ENCODE results near the gene SLC6A18. TPM values are rescaled to one million over a fixed set of nuclear protein-coding genes. Genes with fewer than 3 reads are reported as not detected.

SLC6A18 gene
- total and polyA plus RNA-seq, 4 donors: not detected

GRCh38 chr5:1214163-1214935 is 10.8 kb upstream of the SLC6A18 start:
- no peaks in the 10 kb centered on the region for H3K36me3 ChIP-seq (ENCODE audit: control insufficient read depth, insufficient read depth, low read length)
- no peak overlapping the region for H3K27ac ChIP-seq (ENCODE audit: low read depth, low read length)
- no peaks in the 10 kb centered on the region for H3K27me3 ChIP-seq (ENCODE audit: control insufficient read depth, insufficient read depth, low read length)
- WGBS (ENCODE audit: insufficient coverage): 76% methylated on average over 18 of the region's 22 CpGs
- no peak for DNase-seq (ENCODE audit: low read depth in 4 of 6, low spot score in 6 of 6)
- no peak overlapping the region for H3K4me3 ChIP-seq (ENCODE audit: low read depth, low read length)
- no peaks in the 10 kb centered on the region for H3K4me1 ChIP-seq (ENCODE audit: control insufficient read depth, insufficient read depth, low read length)
- H3K9me3 ChIP-seq (ENCODE audit: control insufficient read depth, insufficient read depth, low read length): no peaks in the 10 kb centered on the region

- Histone ChIP-seq H3K36me3 (ENCODE audit: control insufficient read depth, insufficient read depth, low read length) (no peaks in the 10 kb centered on the region), H3K4me1 (ENCODE audit: control insufficient read depth, insufficient read depth, low read length) (no peaks in the 10 kb centered on the region), H3K9me3 (ENCODE audit: control insufficient read depth, insufficient read depth, low read length) (no peaks in the 10 kb centered on the region), H3K4me3 (ENCODE audit: low read depth, low read length) (no peak overlapping the region), H3K27ac (ENCODE audit: low read depth, low read length) (no peak overlapping the region), H3K27me3 (ENCODE audit: control insufficient read depth, insufficient read depth, low read length) (no peaks in the 10 kb centered on the region)
- no peak for DNase-seq (ENCODE audit: low read depth in 4 of 6, low spot score in 6 of 6)
- 92% methylated on average over 1 of the region's 2 CpGs for WGBS (ENCODE audit: insufficient coverage)
These were observed 10.3 kb upstream of the SLC6A18 start for GRCh38 chr5:1214936-1215220.

- Histone ChIP-seq H3K4me1 (ENCODE audit: control insufficient read depth, insufficient read depth, low read length) (no peaks in the 10 kb centered on the region), H3K4me3 (ENCODE audit: low read depth, low read length) (no peak overlapping the region), H3K9me3 (ENCODE audit: control insufficient read depth, insufficient read depth, low read length) (no peaks in the 10 kb centered on the region), H3K36me3 (ENCODE audit: control insufficient read depth, insufficient read depth, low read length) (no peaks in the 10 kb centered on the region), H3K27me3 (ENCODE audit: control insufficient read depth, insufficient read depth, low read length) (no peaks in the 10 kb centered on the region), H3K27ac (ENCODE audit: low read depth, low read length) (no peak overlapping the region)
- WGBS (ENCODE audit: insufficient coverage): 97% methylated on average over 21 of the region's 23 CpGs
- DNase-seq (ENCODE audit: low read depth in 4 of 6, low spot score in 6 of 6): no peak
These were observed 9.7 kb upstream of the SLC6A18 start for GRCh38 chr5:1215320-1216096.

GRCh38 chr5:1216211-1216917 is 8.8 kb upstream of the SLC6A18 start:
- H3K27ac ChIP-seq (ENCODE audit: low read depth, low read length): no peak overlapping the region
- 94% methylated on average over 38 of the region's 38 CpGs for WGBS (ENCODE audit: insufficient coverage)
- no peaks in the 10 kb centered on the region for H3K9me3 ChIP-seq (ENCODE audit: control insufficient read depth, insufficient read depth, low read length)
- H3K36me3 ChIP-seq (ENCODE audit: control insufficient read depth, insufficient read depth, low read length): no peaks in the 10 kb centered on the region
- no peak for DNase-seq (ENCODE audit: low read depth in 4 of 6, low spot score in 6 of 6)
- H3K27me3 ChIP-seq (ENCODE audit: control insufficient read depth, insufficient read depth, low read length): no peaks in the 10 kb centered on the region
- no peak overlapping the region for H3K4me3 ChIP-seq (ENCODE audit: low read depth, low read length)
- no peaks in the 10 kb centered on the region for H3K4me1 ChIP-seq (ENCODE audit: control insufficient read depth, insufficient read depth, low read length)

- no peaks in the 10 kb centered on the region for H3K36me3 ChIP-seq (ENCODE audit: control insufficient read depth, insufficient read depth, low read length)
- no peak for DNase-seq (ENCODE audit: low read depth in 4 of 6, low spot score in 6 of 6)
- 96% methylated on average over 9 of the region's 18 CpGs for WGBS (ENCODE audit: insufficient coverage)
- no peaks in the 10 kb centered on the region for H3K9me3 ChIP-seq (ENCODE audit: control insufficient read depth, insufficient read depth, low read length)
- H3K27ac ChIP-seq (ENCODE audit: low read depth, low read length): no peak overlapping the region
- no peaks in the 10 kb centered on the region for H3K27me3 ChIP-seq (ENCODE audit: control insufficient read depth, insufficient read depth, low read length)
- no peaks in the 10 kb centered on the region for H3K4me1 ChIP-seq (ENCODE audit: control insufficient read depth, insufficient read depth, low read length)
- no peak overlapping the region for H3K4me3 ChIP-seq (ENCODE audit: low read depth, low read length)
These were observed 8.3 kb upstream of the SLC6A18 start for GRCh38 chr5:1216918-1217295.

- no peaks in the 10 kb centered on the region for H3K4me1 ChIP-seq (ENCODE audit: control insufficient read depth, insufficient read depth, low read length)
- H3K27me3 ChIP-seq (ENCODE audit: control insufficient read depth, insufficient read depth, low read length): no peaks in the 10 kb centered on the region
- H3K9me3 ChIP-seq (ENCODE audit: control insufficient read depth, insufficient read depth, low read length): no peaks in the 10 kb centered on the region
- no peaks in the 10 kb centered on the region for H3K36me3 ChIP-seq (ENCODE audit: control insufficient read depth, insufficient read depth, low read length)
- DNase-seq (ENCODE audit: low read depth in 4 of 6, low spot score in 6 of 6): no peak
- no peak overlapping the region for H3K27ac ChIP-seq (ENCODE audit: low read depth, low read length)
- 62% methylated on average over 21 of the region's 24 CpGs for WGBS (ENCODE audit: insufficient coverage)
- no peak overlapping the region for H3K4me3 ChIP-seq (ENCODE audit: low read depth, low read length)
These were observed 7.5 kb upstream of the SLC6A18 start for GRCh38 chr5:1217596-1218206.

- Histone ChIP-seq H3K27me3 (ENCODE audit: control insufficient read depth, insufficient read depth, low read length) (no peaks in the 10 kb centered on the region), H3K4me3 (ENCODE audit: low read depth, low read length) (no peak overlapping the region), H3K9me3 (ENCODE audit: control insufficient read depth, insufficient read depth, low read length) (no peaks in the 10 kb centered on the region), H3K4me1 (ENCODE audit: control insufficient read depth, insufficient read depth, low read length) (no peaks in the 10 kb centered on the region), H3K36me3 (ENCODE audit: control insufficient read depth, insufficient read depth, low read length) (no peaks in the 10 kb centered on the region), H3K27ac (ENCODE audit: low read depth, low read length) (no peak overlapping the region)
- no peak for DNase-seq (ENCODE audit: low read depth in 4 of 6, low spot score in 6 of 6)
- 93% methylated on average over 38 of the region's 38 CpGs for WGBS (ENCODE audit: insufficient coverage)
These were observed 6.7 kb upstream of the SLC6A18 start for GRCh38 chr5:1218351-1219080.

- Histone ChIP-seq H3K27me3 (ENCODE audit: control insufficient read depth, insufficient read depth, low read length) (no peaks in the 10 kb centered on the region), H3K27ac (ENCODE audit: low read depth, low read length) (no peak overlapping the region), H3K4me1 (ENCODE audit: control insufficient read depth, insufficient read depth, low read length) (no peaks in the 10 kb centered on the region), H3K9me3 (ENCODE audit: control insufficient read depth, insufficient read depth, low read length) (no peaks in the 10 kb centered on the region), H3K36me3 (ENCODE audit: control insufficient read depth, insufficient read depth, low read length) (no peaks in the 10 kb centered on the region), H3K4me3 (ENCODE audit: low read depth, low read length) (no peak overlapping the region)
- 85% methylated on average over 38 of the region's 38 CpGs for WGBS (ENCODE audit: insufficient coverage)
- no peak for DNase-seq (ENCODE audit: low read depth in 4 of 6, low spot score in 6 of 6)
These were observed 5.9 kb upstream of the SLC6A18 start for GRCh38 chr5:1219098-1219767.

GRCh38 chr5:1219768-1220100 is 5.4 kb upstream of the SLC6A18 start:
- no peaks in the 10 kb centered on the region for H3K27me3 ChIP-seq (ENCODE audit: control insufficient read depth, insufficient read depth, low read length)
- no peak for DNase-seq (ENCODE audit: low read depth in 4 of 6, low spot score in 6 of 6)
- 85% methylated on average over 11 of the region's 11 CpGs for WGBS (ENCODE audit: insufficient coverage)
- H3K9me3 ChIP-seq (ENCODE audit: control insufficient read depth, insufficient read depth, low read length): no peaks in the 10 kb centered on the region
- H3K4me1 ChIP-seq (ENCODE audit: control insufficient read depth, insufficient read depth, low read length): no peaks in the 10 kb centered on the region
- no peak overlapping the region for H3K27ac ChIP-seq (ENCODE audit: low read depth, low read length)
- H3K36me3 ChIP-seq (ENCODE audit: control insufficient read depth, insufficient read depth, low read length): no peaks in the 10 kb centered on the region
- no peak overlapping the region for H3K4me3 ChIP-seq (ENCODE audit: low read depth, low read length)

Data from spinal cord (tissue), 10 donors.